HG02938 (cell line): ENCODE results near the gene ZNF695.
"Not testable (repeated sequence)": the region's sequence is repeated elsewhere in the genome, so short reads cannot be mapped to it uniquely, and the experiment has no call there.

Source experiments
- ATAC-seq: cut with Tn5 transposase; IDR thresholded peaks from one replicate; pipeline ENCODE4 v1.9.1; 2021; ENCODE audit warnings: mild to moderate bottlenecking, moderate library complexity; ENCODE audit not compliant: unreplicated experiment

Gene ZNF695

DNA sequence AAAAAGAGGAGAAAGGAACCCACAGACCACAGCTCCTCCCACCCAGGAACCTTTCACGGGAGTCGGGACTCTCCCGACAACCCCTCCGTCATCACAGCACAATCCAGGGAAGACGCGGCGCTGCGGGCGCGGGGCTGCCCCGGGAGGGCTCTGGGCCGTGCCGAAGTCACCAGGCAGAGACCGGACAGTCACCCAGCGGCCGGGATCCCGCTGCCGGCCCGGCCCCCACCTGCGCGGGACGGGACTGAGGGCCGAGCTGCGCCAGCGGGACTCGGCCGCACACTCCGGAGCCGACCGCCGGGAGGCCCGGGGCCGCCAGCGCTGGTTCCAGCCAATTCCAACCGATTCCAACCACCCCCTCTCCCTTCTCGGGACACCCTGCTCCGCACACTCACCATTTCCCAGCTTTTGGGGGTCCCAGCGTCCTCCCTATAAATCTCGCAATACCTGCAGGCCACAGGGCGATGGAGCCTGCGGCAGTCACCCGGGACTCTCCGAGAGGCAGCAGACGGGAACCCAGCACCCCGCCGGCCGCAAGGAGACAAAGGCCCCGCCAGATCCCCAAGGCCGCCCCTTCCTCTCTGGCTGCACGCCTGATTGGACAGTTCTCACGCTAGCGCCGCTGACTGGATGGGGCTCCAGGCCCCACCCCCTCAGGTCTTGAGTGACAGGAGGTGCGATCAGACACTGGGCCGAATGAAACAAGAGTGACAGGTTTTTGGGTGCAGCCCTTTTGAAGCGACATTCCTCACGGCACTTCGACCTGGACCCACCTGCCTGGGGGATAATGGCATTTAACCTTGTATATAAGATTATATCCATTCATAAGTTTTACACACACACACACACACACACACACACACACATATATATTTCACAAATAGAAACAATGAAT is at the start of gene ZNF695:
ZNF695 (minus strand) TSS at position 547 of the 895 bp plus-strand sequence; CDS start at position 398, 149 bp downstream.
- peak; percentile 99 for ATAC-seq

DNA sequence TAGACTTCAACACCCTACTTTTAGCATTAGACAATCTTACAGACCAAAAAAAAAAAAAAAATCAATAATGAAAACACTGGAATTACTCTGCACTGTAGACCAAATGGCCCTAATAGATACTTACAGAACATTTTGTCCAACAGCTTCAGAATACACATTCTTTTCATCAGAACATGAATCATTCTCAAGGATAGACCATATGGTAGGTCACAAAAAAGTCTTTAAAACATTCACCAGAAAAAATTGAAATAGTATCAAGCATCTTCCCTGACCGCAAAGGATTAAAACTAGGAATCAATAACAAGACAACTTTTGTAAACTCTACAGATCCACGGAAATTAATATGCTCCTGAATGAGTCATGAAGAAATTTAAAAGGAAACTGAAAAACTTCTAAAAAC is 48.2 kb upstream of the ZNF695 start:
- ATAC-seq = no peak

DNA sequence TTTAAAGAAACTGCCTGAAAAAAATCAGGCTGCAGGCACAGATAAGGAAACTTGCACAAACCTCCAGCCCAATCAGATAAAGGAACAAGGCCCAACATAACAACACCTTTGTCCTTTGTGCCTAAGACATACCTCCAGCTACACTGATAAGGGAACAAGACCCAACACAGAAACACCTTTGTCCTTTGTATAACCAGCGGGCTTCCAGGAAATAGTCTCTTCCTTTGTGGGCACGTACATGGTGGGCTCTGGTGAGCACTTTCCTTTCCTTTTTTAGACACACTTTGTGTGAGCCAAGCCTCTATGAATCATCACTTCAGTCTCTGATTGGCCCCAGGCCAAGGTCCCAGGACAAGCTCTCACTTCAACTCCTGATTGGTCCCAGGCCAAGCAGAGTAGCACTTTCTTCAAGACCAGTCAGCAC is 47.1 kb upstream of the ZNF695 start:
- ATAC-seq = no peak

DNA sequence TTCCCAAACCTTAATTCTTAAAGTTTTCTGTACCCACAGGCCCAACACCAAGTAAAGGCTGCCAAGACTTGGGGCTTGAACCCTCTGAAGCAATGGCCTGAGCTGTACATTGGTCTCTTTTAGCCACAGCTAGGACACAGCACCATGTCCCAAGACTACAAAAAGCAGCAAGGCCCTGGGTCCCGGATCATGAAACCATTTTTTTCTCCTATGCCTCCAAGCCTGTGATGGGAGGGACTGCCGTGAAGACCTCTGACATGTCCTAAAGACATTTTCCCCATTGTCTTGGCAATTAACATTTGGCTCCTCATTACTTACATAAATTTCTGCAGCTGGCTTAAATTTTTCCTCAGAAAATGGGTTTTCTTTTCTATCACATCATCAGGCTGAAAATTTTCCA is 39.8 kb upstream of the ZNF695 start:
- no peak for ATAC-seq

DNA sequence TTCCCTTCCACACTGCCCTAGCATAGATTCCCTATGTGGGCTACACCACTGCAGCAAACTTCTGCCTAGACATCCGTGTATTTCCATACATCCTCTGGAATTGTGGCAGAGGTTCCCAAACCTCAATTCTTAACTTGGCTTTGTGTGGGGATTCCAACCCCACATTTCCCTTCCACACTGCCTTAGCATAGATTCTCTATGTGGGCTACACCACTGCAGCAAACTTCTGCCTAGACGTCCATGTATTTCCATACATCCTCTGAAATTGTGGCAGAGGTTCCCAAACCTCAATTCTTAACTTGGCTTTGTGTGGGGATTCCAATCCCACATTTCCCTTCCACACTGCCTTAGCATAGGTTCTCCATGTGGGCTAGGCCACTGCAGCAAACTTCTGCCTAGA is 39.4 kb upstream of the ZNF695 start:
- no peak for ATAC-seq

DNA sequence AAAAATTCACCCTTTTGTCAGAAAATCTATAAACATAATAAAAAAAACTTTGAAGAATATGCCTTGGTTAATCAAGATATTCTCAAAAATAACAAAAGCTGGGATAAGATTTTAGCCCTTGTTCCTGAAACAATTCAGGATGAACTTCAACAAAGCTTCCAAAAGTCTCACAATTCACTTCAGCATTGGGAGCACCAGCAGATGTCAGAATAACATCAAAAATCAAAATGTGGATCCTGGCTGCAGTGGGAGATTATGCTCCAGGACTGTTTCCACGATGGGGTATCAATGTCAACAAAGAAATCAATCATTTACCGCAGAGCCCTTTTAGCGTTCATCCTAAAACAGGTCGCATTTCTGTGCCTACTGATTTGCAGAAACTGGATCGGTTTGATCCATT is 35.5 kb upstream of the ZNF695 start:
- ATAC-seq = no peak

DNA sequence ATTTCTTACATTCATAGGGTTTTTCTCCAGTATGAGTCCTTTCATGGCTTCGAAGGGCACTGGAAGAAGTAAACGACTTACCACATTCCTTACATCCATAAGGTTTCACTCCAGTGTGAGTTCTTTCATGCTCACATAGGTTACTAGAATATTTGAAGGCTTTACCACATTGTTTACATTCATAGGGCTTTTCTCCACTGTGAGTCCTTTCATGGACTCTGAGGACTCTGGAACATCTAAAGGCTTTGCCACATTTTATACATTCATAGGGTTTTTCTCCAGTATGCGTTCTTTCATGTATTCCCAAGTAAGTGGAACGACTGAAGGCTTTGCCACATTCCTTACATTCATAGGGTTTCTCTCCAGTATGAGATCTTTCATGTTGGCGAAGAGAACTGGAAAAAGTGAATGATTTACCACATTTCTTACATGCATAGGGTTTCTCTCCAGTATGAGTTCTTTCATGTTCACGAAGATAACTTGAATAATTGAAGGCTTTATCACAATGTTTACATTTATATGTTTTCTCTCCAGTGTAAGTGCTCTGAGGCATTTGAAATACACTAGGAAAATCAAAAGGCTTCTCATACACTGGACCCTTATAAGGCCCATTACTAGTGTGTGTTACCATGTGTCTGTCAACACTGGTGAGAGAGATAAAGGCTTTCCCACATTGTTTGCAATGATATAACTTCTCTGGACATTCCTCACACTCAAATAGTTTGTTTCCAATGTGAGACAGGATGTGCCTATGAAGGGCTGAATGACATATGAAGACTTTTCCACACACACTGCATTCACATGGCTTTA is 29.9 kb upstream of the ZNF695 start:
- no peak for ATAC-seq

DNA sequence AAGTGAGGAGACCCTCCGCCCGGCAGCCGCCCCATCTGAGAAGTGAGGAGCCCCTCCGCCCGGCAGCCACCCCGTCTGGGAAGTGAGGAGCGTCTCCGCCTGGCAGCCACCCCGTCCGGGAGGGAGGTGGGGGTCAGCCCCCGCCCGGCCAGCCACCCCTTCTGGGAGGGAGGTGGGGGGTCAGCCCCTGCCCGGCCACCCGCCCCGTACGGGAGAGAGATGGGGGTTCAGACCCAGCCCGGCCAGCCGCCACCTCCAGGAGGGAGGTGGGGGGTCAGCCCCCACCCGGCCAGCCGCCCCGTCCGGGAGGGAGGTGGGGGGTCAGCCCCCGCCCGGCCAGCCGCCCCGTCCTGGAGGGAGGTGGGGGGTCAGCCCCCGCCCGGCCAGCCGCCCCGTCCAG is 24.4 kb upstream of the ZNF695 start:
- not testable (repeated sequence) for ATAC-seq

DNA sequence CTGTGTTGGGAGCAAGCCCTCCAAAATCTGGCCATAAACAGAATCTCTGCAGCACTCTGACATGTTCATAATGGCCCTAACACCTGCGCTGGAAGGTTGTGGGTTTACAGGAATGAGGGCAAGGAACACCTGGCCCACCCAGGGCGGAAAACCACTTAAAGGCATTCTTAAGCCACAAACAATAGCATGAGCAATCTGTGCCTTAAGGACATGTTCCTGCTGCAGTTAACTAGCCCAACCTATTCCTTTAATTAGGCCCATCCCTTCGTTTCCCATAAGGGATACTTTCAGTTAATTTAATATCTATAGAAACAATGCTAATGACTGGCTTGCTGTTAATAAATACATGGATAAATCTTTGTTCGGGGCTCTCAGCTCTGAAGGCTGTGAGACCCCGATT is 16.8 kb upstream of the ZNF695 start:
- not testable (repeated sequence) for ATAC-seq

DNA sequence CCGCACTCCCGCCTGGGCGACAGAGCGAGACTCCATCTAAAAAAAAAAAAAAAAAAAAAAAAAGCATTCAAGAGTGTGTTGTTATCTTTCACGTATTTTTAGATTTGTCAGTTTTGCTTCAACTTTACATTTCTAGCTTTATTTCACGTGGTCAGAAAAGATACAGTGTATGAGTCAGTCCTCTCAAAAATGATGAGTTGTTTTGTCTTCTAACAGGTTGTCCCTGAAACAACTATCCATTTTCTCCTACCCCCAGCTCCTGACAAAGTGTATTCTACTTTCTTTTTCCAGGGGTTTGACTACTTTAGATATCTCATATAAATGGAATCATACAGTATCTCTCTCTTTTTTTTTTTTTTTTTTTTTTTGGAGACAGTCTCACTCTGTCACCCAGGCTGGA is 5.5 kb upstream of the ZNF695 start:
- ATAC-seq = no peak

DNA sequence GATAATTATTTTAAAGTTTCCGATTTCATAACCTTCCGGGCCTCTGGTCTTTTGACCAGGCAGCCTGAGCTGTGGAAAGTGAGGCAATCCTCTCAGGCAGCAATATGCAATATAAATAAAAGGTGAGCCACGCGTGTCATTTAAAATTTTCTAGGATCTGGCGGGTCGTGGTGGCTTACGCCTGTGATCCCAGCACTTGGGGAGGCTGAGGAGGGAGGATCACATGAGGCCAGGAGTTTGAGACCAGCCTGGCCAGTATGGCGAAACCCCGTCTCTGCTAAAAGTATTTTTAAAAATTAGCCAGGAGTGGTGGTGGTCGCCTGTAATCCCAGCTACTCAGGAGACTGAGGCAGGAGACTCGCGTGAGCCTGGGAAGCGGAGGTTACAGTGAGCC is 546 bp upstream of the ZNF695 start:
- ATAC-seq = no peak

DNA sequence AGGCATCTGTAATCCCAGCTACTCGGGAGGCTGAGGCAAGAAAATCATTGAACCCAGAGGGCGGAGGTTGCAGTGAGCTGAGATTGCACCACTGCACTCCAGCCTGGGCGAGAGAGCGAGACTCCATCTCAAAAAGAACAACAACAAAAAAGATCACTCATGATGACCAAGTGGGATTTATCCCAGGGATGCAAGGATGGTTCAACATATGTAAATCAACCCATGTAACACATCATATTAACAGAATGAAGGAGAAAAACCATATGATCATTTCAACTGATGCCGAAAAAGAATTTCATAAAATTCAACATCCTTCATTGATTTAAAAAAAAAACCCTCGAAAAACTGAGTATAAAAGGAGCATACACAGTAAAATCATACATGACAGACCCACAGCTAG is 3.8 kb downstream of the ZNF695 start:
- not testable (repeated sequence) for ATAC-seq

DNA sequence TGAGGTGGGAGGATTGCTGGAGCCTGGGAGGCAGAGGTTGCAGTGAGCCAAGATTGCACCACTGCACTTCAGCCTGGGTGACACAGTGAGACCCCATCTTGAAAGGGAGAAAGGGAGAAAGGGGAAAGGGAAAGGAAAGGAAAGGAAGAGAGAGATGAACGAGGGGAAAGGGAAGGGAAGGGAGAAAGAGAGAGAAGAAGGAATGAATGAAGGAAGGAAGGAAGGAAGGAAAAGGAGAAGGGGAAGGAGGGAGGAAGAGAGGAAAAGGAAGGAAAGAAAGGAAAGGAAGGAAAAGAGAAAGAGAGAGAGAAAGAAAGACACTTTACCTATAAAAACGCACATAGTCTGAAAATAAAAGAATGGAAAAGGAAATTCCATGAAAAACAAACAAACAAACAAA is 18.0 kb downstream of the ZNF695 start:
- no peak for ATAC-seq

DNA sequence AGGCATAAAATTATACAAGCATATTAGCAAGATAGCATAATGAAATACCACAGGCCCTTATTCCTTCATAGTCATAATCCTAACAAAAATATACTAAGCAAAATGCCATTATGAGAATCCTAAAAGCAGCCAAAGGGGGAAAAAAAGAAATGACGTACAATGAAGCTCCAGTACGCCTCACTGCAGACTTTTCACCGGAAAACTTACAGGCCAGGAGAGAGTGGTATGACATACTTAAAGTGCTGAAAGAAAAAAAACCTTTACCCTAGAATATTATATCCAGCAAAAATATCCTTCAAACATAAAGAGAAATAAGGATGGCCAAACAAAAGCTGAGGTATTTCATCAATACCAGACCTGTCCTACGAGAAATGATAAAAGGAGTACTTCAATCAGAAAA is 19.5 kb downstream of the ZNF695 start:
- no peak for ATAC-seq

DNA sequence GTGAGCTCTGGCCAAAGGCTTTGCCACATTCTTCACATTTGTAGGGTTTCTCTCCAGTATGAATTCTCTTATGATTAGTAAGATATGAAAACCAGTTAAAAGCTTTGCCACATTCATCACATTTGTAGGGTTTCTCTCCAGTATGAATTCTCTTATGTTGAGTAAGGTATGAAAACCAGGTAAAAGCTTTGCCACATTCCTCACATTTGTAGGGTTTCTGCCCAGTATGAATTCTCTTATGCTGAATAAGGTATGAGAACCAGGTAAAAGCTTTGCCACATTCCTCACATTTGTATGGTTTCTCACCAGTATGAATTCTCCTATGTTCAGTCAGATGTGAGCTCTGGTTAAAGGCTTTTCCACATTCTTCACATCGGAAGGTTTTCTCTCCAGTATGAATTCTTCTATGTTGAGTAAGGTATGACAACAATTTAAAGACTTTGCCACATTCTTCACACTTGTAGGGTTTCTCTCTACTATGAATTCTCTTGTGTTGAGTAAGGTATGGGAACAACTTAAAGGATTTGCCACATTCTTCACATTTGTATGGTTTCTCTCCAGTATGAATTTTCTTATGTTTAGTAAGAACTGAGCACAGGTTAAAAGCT is 20.7 kb downstream of the ZNF695 start:
- no peak for ATAC-seq

DNA sequence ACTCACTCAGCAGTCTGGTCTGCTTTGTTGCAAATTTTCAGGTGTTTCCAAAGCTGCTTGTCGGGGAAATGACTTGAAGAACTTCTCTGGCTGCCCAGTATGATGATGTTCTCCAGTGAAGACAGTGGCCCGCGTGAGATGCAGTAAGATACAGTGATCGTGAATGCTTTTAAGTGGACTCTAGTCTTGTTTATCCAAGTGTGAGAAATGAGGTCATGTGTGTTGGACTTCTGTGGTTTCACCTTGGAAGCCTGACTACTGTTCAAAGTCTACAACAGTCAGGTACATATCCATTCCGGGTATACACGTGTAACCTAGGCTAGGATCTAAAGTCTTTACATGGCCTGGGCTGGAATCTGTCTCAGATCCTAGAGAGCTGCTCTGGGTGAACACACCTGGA is 29.1 kb downstream of the ZNF695 start:
- no peak for ATAC-seq

DNA sequence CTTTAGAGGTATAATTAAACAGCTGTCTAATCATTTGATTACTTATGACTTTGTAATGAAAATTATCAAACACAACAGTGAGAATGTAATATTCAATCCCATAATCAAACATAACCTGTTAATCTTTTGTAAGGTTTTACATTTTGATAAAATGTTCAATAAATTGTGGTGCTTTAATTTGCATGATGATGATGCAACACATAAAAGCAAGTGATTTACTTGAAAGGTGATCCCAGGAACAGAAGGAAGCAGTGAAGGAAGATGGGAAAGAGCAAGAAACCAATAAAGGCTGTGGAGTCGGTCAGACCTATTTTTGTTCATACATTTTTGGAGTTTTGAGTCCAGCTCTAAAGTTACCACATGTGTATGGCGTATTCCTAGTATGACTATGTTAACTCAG is 29.6 kb downstream of the ZNF695 start:
- ATAC-seq = no peak

DNA sequence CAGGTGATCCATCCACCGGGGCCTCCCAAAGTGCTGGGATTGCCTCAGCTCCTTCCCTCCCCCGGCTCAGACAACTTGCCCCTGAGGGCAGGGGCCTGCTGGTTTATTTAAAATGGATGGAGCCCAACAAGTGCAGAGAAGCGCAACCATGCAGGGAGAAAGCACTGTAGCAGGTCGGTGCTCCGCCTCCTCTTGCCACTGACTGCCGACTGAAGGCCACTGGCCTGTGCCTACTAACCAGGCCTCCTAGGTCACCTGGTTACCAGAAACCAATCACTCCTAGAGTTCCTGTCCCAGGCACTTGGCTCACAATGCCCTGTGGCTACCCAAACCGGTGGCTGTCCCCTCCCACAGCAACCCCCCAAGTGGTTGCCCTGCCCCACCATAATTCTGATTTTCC is 35.9 kb downstream of the ZNF695 start:
- no peak for ATAC-seq

DNA sequence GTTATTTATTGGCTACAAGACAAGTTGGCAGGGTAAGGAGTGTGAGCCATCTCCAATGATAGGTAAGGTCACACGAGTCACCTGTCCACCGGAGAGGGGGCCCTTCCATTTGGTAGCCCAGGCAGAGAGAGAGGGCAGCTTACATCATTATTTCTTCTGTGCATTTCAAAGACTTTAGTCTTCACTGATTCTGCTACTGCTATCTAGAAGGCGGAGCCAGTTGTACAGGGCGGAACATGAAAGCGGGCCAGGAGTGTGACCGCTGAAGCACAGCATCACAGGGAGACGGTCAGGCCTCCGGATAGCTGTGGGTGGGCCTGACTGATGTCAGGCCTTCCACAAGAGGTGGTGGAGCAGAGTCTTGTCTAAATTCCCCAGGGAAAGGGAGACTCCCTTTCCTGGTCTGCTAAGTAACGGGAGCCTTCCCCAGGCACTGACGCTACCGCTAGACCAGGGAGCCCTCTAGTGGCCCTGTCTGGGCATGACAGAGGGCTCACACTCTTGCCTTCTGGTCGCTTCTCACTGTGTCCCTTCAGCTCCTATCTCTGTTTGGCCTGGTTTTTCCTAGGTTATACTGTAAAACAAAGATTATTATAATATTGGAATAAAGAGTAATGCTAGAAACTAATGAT is 36.7 kb downstream of the ZNF695 start:
- no peak for ATAC-seq

DNA sequence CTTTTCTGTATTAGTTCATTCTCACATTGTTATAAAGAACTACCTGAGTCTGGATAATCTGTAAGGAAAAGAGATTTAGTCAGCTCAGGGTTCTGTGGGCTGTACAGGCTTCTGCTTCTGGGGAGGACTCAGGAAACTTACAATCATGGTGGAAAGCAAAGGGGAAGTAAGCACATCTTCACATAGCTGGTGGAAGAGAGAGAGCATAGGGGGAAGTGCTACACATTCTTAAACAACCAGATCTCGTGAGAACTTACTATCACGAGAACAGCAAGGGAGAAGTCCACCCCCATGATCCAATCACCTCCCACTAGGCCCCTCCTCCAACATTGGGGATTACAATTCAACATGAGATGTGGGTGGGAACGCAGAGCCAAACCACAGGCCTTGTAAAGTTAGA is 38.2 kb downstream of the ZNF695 start:
- no peak for ATAC-seq

DNA sequence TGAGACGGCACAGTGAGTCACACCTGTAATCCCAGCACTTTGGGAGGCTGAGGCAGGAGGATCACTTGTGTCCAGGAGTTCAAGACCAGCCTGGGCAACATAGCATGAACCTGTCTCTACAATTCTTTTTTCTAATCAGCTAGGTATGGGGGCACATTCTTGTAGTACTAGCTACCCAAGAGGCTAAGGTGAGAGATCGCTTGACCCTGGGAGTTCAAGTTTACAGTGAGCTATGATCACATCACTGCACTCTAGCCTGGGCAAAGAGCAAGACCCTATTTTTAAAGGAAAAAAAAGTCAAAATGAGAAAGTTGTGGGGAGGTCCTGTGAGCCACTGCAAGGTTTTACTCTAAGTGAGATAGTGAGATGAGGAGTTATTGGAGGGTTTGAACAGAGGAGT is 41.4 kb downstream of the ZNF695 start:
- ATAC-seq = no peak
